ENCODE measurements around the gene SAPCD1. TPM values are rescaled to one million over a fixed set of nuclear protein-coding genes. Genes with fewer than 3 reads are reported as not detected.

The SAPCD1 gene
- total RNA-seq: 0.79 TPM in 1 of 2 replicates, not detected in the other

GRCh38 chr6:31762356-31762755 is at the start of gene SAPCD1:
Gene SAPCD1, plus strand, starts transcription at chr6:31762656. Its CDS starts 399 bp downstream, at chr6:31763055.

DNA sequence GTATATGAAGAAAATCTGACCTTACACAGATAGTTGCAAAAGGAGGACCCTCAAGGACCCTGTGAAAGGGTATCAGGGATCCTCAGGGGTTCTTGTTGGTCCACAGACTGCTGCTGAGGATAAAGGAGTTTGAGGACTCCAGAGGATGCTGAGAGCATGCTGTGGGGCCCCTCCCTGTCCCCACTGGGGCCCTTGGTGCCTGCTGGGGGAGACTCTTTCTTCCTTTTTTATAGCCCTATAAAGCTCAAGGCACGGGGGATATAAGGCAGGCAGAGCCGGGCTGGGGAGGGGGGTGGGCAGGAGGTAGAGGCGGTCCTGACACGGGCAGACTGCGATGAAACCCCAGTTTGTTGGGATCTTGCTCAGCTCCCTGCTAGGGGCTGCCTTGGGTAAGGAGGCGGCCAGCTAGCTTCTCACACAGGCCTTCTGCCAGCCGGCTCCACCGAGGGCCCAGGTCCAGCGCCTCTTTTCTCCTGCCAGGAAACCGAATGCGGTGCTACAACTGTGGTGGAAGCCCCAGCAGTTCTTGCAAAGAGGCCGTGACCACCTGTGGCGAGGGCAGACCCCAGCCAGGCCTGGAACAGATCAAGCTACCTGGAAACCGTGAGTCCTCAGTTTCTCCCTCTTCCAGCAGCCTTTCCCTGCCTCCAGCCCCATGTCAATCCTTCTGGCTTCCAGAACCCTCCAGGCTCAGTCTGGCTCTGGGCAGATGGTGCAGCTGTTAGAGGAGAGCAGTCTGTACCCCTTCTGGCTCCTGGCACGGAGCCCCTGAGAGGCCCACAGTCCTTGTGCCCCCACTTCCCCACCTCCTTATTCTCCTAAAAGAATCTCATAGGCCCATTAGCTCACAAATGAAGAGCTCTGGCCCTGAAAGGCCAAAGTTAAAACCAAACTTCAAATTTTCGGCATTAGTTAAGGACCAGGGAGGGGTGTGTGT is 47.2 kb upstream of the SAPCD1 start, which contains the start of gene LY6G6D:
Gene LY6G6D, plus strand, starts transcription at position 327 of the 937 bp plus-strand sequence. Its CDS starts 8 bp downstream, at position 335.

DNA sequence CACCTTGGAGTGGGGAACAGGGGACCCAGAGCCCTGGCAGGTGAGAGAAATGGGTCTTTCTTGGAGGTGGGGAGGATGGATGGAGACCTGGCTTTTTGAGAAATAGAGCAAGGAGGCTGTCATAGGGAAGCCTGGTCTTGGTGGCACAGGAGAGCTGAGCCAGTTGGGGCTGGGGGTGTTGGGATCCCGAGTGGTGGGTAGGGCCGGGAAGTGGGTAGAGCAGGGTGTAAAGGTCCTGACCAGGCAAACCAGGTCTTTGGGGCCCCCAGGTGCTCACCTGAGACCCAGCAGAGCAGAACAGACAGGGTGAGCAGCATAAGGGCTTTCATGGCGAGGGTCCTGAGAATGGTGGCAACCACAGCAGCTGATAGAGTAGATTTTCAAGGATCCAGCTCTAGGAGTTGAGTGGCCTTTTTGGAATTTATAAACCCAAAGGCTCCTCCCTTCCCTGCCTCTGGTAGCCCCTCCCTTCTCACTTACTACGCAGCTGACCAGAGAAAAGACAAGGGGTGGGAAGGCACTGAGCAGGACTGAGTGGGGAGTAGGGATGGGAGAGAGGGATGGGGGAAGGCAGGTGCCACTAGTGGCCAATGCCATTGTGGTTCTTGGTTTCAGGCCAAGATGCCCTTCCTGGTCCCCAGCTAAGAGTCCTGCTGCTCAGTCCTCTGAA is 41.0 kb upstream of the SAPCD1 start, which contains the start of gene LY6G6C:
Gene LY6G6C, minus strand, starts transcription at position 396 of the 670 bp plus-strand sequence. Its CDS starts 67 bp downstream, at position 329.

GRCh38 chr6:31723245-31723979 is 39.0 kb upstream of the SAPCD1 start, which contains the start of gene MPIG6B:
Gene MPIG6B, plus strand, starts transcription at chr6:31723373. Its CDS starts 11 bp downstream, at chr6:31723384.

DNA sequence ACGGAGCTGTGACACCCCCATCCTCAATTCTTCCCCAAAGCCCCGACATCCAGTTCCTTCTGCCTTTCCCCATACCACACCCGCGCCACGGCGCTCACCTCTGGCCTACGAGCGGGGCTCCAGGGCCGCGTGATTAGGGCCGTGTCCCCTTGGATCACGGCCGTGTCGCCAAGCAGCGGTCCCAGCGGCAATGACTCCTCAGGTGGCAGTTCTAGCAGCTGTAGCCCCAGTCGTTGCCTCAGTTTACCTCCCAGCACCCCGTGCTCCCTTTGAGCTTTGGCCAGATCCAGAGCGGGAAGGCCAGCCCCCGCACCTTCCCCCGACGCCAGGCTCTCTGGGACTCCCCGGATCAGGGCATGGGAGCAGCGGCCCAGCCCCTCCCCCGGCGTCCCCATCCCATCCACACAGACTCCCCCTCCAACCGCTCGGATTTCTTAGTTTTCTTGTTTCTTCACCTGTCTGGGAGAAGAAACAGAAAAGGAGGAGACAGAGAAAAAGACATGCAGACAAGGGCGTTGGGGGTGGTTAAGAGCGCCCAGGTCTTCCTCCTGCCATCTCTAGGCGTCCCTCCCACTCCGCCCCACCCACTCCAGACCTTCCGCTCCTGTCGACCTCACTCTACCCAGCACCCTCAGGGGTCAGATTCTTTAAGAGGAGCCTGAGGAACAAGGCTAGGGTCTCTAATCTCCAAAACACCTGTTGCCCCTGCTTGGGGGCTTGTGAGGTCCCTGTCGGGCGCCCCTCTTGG is 33.5 kb upstream of the SAPCD1 start, which contains the start of gene DDAH2:
Gene DDAH2, minus strand, starts transcription at position 533 of the 748 bp plus-strand sequence. Its CDS starts 138 bp downstream, at position 395.

GRCh38 chr6:31736021-31736767 is 26.3 kb upstream of the SAPCD1 start, which contains the start of gene CLIC1:
Gene CLIC1, minus strand, starts transcription at chr6:31736530. Its CDS starts 230 bp downstream, at chr6:31736300.

GRCh38 chr6:31739639-31740396 is 22.6 kb upstream of the SAPCD1 start, which contains the start of gene MSH5:
Gene MSH5, plus strand, starts transcription at chr6:31740005. Its CDS starts 462 bp downstream, at chr6:31740467.

DNA sequence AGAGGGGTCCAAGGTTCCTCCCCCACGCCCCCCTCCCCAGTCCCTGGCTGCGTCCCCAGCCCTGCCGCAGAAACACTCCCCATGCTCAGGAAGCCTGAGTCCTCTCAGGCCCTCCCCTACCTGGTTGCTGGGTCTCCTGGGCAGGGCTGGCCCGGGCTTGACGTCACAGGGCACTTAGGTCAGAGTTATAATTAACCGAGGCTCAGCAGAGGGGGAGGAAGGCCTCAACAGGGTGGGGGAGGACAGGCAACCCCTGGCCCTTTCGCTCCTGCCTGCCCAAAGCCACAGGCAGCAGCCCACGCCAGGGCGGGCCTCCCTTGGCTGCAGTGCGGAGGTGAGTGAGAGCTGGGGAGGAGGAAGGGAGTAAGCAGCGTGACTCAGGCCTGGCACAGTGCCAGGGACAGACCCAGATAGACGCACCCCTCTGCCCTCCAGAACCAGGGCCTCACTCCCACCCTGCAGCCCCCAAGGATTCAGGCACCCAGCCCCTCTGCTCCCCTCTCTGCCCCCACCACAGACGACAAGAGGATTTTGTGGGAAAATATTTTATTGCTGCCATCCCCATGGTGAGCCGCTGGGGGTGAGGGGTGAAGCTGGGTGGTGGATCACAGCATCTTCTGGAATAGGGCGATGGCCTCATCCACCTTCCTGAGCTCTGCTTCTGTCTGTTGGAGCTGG is 14.7 kb downstream of the SAPCD1 start, which contains the start of gene VWA7:
Gene VWA7, minus strand, starts transcription at position 340 of the 678 bp plus-strand sequence. CDS start 549 bp downstream, outside the sequence.

DNA sequence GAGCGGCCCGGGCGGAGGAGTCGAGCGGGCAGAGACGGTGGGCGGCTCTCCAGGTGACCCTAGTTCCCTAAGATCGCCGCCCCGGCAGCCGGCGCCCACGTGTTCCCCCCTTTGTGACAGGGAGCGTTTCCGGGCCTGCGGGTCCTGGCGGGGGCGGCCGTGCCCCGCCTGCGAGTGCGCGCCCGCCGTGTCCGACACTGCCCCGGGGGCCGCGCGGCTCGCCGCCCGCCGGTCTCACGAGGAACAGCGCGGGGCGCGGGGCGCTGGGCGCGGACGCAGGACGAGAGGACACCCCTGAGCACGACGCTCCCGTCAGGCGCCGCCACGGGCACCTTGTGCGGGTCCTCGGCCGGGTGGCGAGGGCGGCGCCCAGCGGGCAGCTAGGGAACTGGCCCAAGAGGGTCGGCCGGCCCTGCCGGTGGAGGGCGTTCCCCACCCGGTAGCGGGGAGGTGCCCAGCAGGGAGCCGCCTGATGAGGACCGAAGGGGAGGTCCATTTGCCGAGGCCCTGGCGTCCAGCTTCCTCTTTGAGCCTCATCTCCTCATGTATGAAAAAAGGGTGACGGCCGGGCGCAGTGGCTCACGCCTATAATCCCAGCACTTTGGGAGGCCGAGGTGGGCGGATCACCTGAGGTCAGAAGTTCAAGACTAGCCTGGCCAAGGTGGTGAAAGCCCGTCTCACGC is 33.3 kb downstream of the SAPCD1 start, which contains the start of gene VARS1:
Gene VARS1, minus strand, starts transcription at position 137 of the 683 bp plus-strand sequence. CDS start 535 bp downstream, outside the sequence.

GRCh38 chr6:31806470-31807272 is 44.2 kb downstream of the SAPCD1 start, which contains the start of gene LSM2:
Gene LSM2, minus strand, starts transcription at chr6:31806966. Its CDS starts 209 bp downstream, at chr6:31806757.

Small RNA genes within 50 kb of the gene (small RNA-seq; reads per million reads assigned to genes)
- gene LY6G6D: not detected
- gene MSH5-SAPCD1: not detected
- not detected for gene RF00019
- not detected for gene RNU6-850P
- not detected for gene SAPCD1

Other genes with a start within 250 kb of the SAPCD1 start
- gene MCCD1, start 233.7 kb upstream of the SAPCD1 start, total RNA-seq: not detected in 2 replicates
- 338 and 413 TPM in 2 replicates for gene DDX39B, start 220.7 kb upstream of the SAPCD1 start, total RNA-seq
- 0.43 and 1.2 TPM in 2 replicates for gene ATP6V1G2, start 216.0 kb upstream of the SAPCD1 start, total RNA-seq
- gene NFKBIL1, start 215.0 kb upstream of the SAPCD1 start, total RNA-seq: 37.8 and 46.3 TPM in 2 replicates
- not detected in 2 replicates for gene LTA, start 190.4 kb upstream of the SAPCD1 start, total RNA-seq
- gene TNF, start 187.1 kb upstream of the SAPCD1 start, total RNA-seq: 1.2 and 1.5 TPM in 2 replicates
- not detected in 2 replicates for gene LTB, start 180.2 kb upstream of the SAPCD1 start, total RNA-seq
- gene LST1, start 176.4 kb upstream of the SAPCD1 start, total RNA-seq: not detected in 2 replicates
- not detected in 2 replicates for gene NCR3, start 169.7 kb upstream of the SAPCD1 start, total RNA-seq
- not detected in 2 replicates for gene AIF1, start 147.4 kb upstream of the SAPCD1 start, total RNA-seq
- 56.5 and 78.9 TPM in 2 replicates for gene PRRC2A, start 141.9 kb upstream of the SAPCD1 start, total RNA-seq
- gene BAG6, start 110.0 kb upstream of the SAPCD1 start, total RNA-seq: 161 and 237 TPM in 2 replicates
- gene APOM, start 106.8 kb upstream of the SAPCD1 start, total RNA-seq: 0.79 and 0.98 TPM in 2 replicates
- 25.3 and 25.9 TPM in 2 replicates for gene C6orf47, start 101.9 kb upstream of the SAPCD1 start, total RNA-seq
- gene GPANK1, start 97.7 kb upstream of the SAPCD1 start, total RNA-seq: 18.0 and 27.1 TPM in 2 replicates
- gene CSNK2B, start 96.6 kb upstream of the SAPCD1 start, total RNA-seq: 185 and 211 TPM in 2 replicates
- gene LY6G5B, start 92.7 kb upstream of the SAPCD1 start, total RNA-seq: 4.9 and 5.9 TPM in 2 replicates
- not detected in 2 replicates for gene LY6G5C, start 81.6 kb upstream of the SAPCD1 start, total RNA-seq
- gene ABHD16A, start 59.3 kb upstream of the SAPCD1 start, total RNA-seq: 42.8 and 64.6 TPM in 2 replicates
- not detected in 2 replicates for gene LY6G6F, start 55.8 kb upstream of the SAPCD1 start, total RNA-seq
- not detected in 2 replicates for gene LY6G6D, start 47.3 kb upstream of the SAPCD1 start, total RNA-seq
- gene LY6G6C, start 40.9 kb upstream of the SAPCD1 start, total RNA-seq: 0.39 and 3.5 TPM in 2 replicates
- gene MPIG6B, start 39.3 kb upstream of the SAPCD1 start, total RNA-seq: 0.39 and 0.54 TPM in 2 replicates
- 120 and 147 TPM in 2 replicates for gene DDAH2, start 33.4 kb upstream of the SAPCD1 start, total RNA-seq
- gene CLIC1, start 26.1 kb upstream of the SAPCD1 start, total RNA-seq: 568 and 799 TPM in 2 replicates
- gene MSH5, start 22.7 kb upstream of the SAPCD1 start, total RNA-seq: 7.9 and 8.6 TPM in 2 replicates
- gene VWA7, start 14.7 kb downstream of the SAPCD1 start, total RNA-seq: 3.8 and 4.7 TPM in 2 replicates
- gene VARS1, start 33.1 kb downstream of the SAPCD1 start, total RNA-seq: 30.2 and 90.0 TPM in 2 replicates
- 20.4 and 36.8 TPM in 2 replicates for gene LSM2, start 44.3 kb downstream of the SAPCD1 start, total RNA-seq
- 0.11 and 1.6 TPM in 2 replicates for gene HSPA1L, start 52.6 kb downstream of the SAPCD1 start, total RNA-seq
- 65.7 and 80.9 TPM in 2 replicates for gene HSPA1A, start 52.9 kb downstream of the SAPCD1 start, total RNA-seq
- gene HSPA1B, start 65.1 kb downstream of the SAPCD1 start, total RNA-seq: 46.0 and 136 TPM in 2 replicates
- gene NEU1, start 100.2 kb downstream of the SAPCD1 start, total RNA-seq: 53.0 and 62.0 TPM in 2 replicates
- 0.11 TPM in 1 of 2 replicates, not detected in the other for gene SLC44A4, start 116.3 kb downstream of the SAPCD1 start, total RNA-seq
- 47.1 and 61.5 TPM in 2 replicates for gene EHMT2, start 135.0 kb downstream of the SAPCD1 start, total RNA-seq
- gene ZBTB12, start 139.4 kb downstream of the SAPCD1 start, total RNA-seq: 2.9 and 4.7 TPM in 2 replicates
- 0.22 and 1.6 TPM in 2 replicates for gene C2, start 165.1 kb downstream of the SAPCD1 start, total RNA-seq
- gene CFB, start 183.4 kb downstream of the SAPCD1 start, total RNA-seq: 0.39 TPM in 1 of 2 replicates, not detected in the other
- 82.8 and 105 TPM in 2 replicates for gene NELFE, start 196.3 kb downstream of the SAPCD1 start, total RNA-seq
- 63.2 and 74.0 TPM in 2 replicates for gene SKIC2, start 196.5 kb downstream of the SAPCD1 start, total RNA-seq
- gene DXO, start 209.5 kb downstream of the SAPCD1 start, total RNA-seq: 23.9 and 28.6 TPM in 2 replicates
- gene C4A, start 219.4 kb downstream of the SAPCD1 start, total RNA-seq: 2.2 and 6.3 TPM in 2 replicates